HEK293 (cell line): ENCODE results near the gene FOXRED2.

Experiments used
- CTCF ChIA-PET: fragments of 350-600 bp; formaldehyde crosslinking; extraction: SDS; loops from one replicate; lab custom pipeline; 2021; ENCODE audit warnings: antibody characterized with exemption; lab: Yijun Ruan, JAX
- POLR2A ChIA-PET: fragments of 300-600 bp; formaldehyde crosslinking; extraction: SDS; loops from one replicate; lab custom pipeline; 2020; ENCODE audit warnings: antibody characterized with exemption, inconsistent platforms; lab: Yijun Ruan, JAX
- H3K27ac ChIP-seq: fragments of 200-500 bp; sonication (Bioruptor generic); 2 replicates; pipeline ENCODE4 v1.5.1; 2014; ENCODE audit warnings: low read depth, low read length, control low read depth, inconsistent platforms; ENCODE audit errors: extremely low read depth
- H3K36me3 ChIP-seq, 2 experiments: fragments of 200-500 bp in 1 of 2; sonication (Bioruptor generic) in 1 of 2; 1 replicate in 1 of 2; 2 replicates in 1 of 2; pipeline ENCODE4 v1.5.1; 2014 to 2017; ENCODE audit warnings: inconsistent platforms in 2 of 2, low read length in 2 of 2; ENCODE audit not compliant: control insufficient read depth in 2 of 2, insufficient read depth in 1 of 2
- H3K4me1 ChIP-seq: fragments of 200-500 bp; sonication (Bioruptor generic); 2 replicates; pipeline ENCODE4 v1.5.1; 2014; ENCODE audit warnings: mild to moderate bottlenecking, low read length, inconsistent platforms; ENCODE audit not compliant: control insufficient read depth, insufficient read depth
- H3K4me3 ChIP-seq: 2 replicates; pipeline ENCODE4 v1.5.1; 2011; ENCODE audit warnings: low read depth, mild to moderate bottlenecking, control low read depth, low read length, moderate library complexity
- H3K9me3 ChIP-seq: fragments of 200-500 bp; sonication (Bioruptor generic); 2 replicates; pipeline ENCODE4 v1.5.1; 2014; ENCODE audit warnings: low read depth, low read length, inconsistent platforms; ENCODE audit not compliant: control insufficient read depth, insufficient read depth
- BCL11B ChIP-seq: fragments of 450-650 bp; formaldehyde crosslinking; IDR thresholded peaks from 2 replicates; pipeline ENCODE4 v1.5.1; 2016; ENCODE audit warnings: low read depth, missing biosample characterization, missing genetic modification characterization
- FEZF1 ChIP-seq: fragments of 450-650 bp; formaldehyde crosslinking; IDR thresholded peaks from 2 replicates; pipeline ENCODE4 v1.5.1; 2016; ENCODE audit warnings: missing biosample characterization, missing genetic modification characterization
- KLF1 ChIP-seq: fragments of 450-650 bp; formaldehyde crosslinking; IDR thresholded peaks from 2 replicates; pipeline ENCODE4 v1.5.1; 2016; ENCODE audit warnings: missing biosample characterization, missing genetic modification characterization
- KLF7 ChIP-seq: fragments of 450-650 bp; formaldehyde crosslinking; IDR thresholded peaks from 2 replicates; pipeline ENCODE4 v1.5.1; 2016; ENCODE audit warnings: missing biosample characterization, missing genetic modification characterization, borderline replicate concordance
- PRDM4 ChIP-seq: fragments of 450-650 bp; formaldehyde crosslinking; IDR thresholded peaks from 2 replicates; pipeline ENCODE4 v1.5.1; 2017; ENCODE audit warnings: missing biosample characterization, missing genetic modification characterization
- WT1 ChIP-seq: fragments of 450-650 bp; formaldehyde crosslinking; IDR thresholded peaks from 2 replicates; pipeline ENCODE4 v1.5.1; 2016; ENCODE audit warnings: missing biosample characterization, missing genetic modification characterization
- YY1 ChIP-seq: fragments of 450-650 bp; formaldehyde crosslinking; IDR thresholded peaks from 2 replicates; pipeline ENCODE4 v1.5.1; 2018; ENCODE audit warnings: missing biosample characterization, missing genetic modification characterization
- ZBTB44 ChIP-seq: fragments of 450-650 bp; IDR thresholded peaks from 2 replicates; pipeline ENCODE4 v1.5.1; 2018; ENCODE audit warnings: missing biosample characterization, mild to moderate bottlenecking, missing genetic modification characterization
- ZBTB6 ChIP-seq: fragments of 450-650 bp; formaldehyde crosslinking; IDR thresholded peaks from 2 replicates; pipeline ENCODE4 v1.5.1; 2017; ENCODE audit warnings: missing biosample characterization, missing genetic modification characterization
- ZFP69B ChIP-seq: fragments of 450-650 bp; formaldehyde crosslinking; IDR thresholded peaks from 2 replicates; pipeline ENCODE4 v1.5.1; 2016; ENCODE audit warnings: missing biosample characterization, missing genetic modification characterization
- ZNF114 ChIP-seq: fragments of 450-650 bp; formaldehyde crosslinking; IDR thresholded peaks from 2 replicates; pipeline ENCODE4 v1.5.0; 2017; ENCODE audit warnings: missing biosample characterization, missing genetic modification characterization
- ZNF157 ChIP-seq: fragments of 450-650 bp; formaldehyde crosslinking; IDR thresholded peaks from 2 replicates; pipeline ENCODE4 v1.5.1; 2016; ENCODE audit warnings: missing biosample characterization, missing genetic modification characterization
- ZNF184 ChIP-seq: fragments of 450-650 bp; IDR thresholded peaks from 2 replicates; pipeline ENCODE4 v1.5.1; 2018; ENCODE audit warnings: missing biosample characterization, mild to moderate bottlenecking, missing genetic modification characterization
- ZNF2 ChIP-seq: fragments of 450-650 bp; formaldehyde crosslinking; IDR thresholded peaks from 2 replicates; pipeline ENCODE4 v1.5.1; 2016; ENCODE audit warnings: missing biosample characterization, missing genetic modification characterization
- ZNF239 ChIP-seq: fragments of 450-650 bp; formaldehyde crosslinking; IDR thresholded peaks from 2 replicates; pipeline ENCODE4 v1.5.1; 2016; ENCODE audit warnings: missing biosample characterization, missing genetic modification characterization
- ZNF292 ChIP-seq: fragments of 450-650 bp; formaldehyde crosslinking; IDR thresholded peaks from 2 replicates; pipeline ENCODE4 v1.5.1; 2016; ENCODE audit warnings: low read depth, missing biosample characterization, missing genetic modification characterization, borderline replicate concordance
- ZNF324 ChIP-seq: fragments of 450-650 bp; formaldehyde crosslinking; IDR thresholded peaks from 2 replicates; pipeline ENCODE4 v1.5.1; 2016; ENCODE audit warnings: missing biosample characterization, missing genetic modification characterization
- ZNF335 ChIP-seq: fragments of 450-650 bp; formaldehyde crosslinking; conservative IDR thresholded peaks from 2 replicates; pipeline ENCODE4 v1.5.1; 2016; ENCODE audit warnings: missing biosample characterization, missing genetic modification characterization
- ZNF354C ChIP-seq: fragments of 450-650 bp; formaldehyde crosslinking; IDR thresholded peaks from 2 replicates; pipeline ENCODE4 v1.5.1; 2016; ENCODE audit warnings: missing biosample characterization, missing genetic modification characterization, low read depth, borderline replicate concordance
- ZNF404 ChIP-seq: fragments of 450-650 bp; formaldehyde crosslinking; IDR thresholded peaks from 2 replicates; pipeline ENCODE4 v1.5.1; 2017; ENCODE audit warnings: missing biosample characterization, missing genetic modification characterization
- ZNF423 ChIP-seq: fragments of 450-650 bp; formaldehyde crosslinking; IDR thresholded peaks from 2 replicates; pipeline ENCODE4 v1.5.1; 2016; ENCODE audit warnings: missing biosample characterization, missing genetic modification characterization
- ZNF473 ChIP-seq: fragments of 450-650 bp; formaldehyde crosslinking; IDR thresholded peaks from 2 replicates; pipeline ENCODE4 v1.5.1; 2017; ENCODE audit warnings: missing biosample characterization, missing genetic modification characterization
- ZNF501 ChIP-seq: fragments of 450-650 bp; formaldehyde crosslinking; IDR thresholded peaks from 2 replicates; pipeline ENCODE4 v1.5.1; 2016; ENCODE audit warnings: missing biosample characterization, missing genetic modification characterization
- ZNF549 ChIP-seq: fragments of 450-650 bp; IDR thresholded peaks from 2 replicates; pipeline ENCODE4 v1.5.1; 2018; ENCODE audit warnings: missing biosample characterization, missing genetic modification characterization, mild to moderate bottlenecking, inconsistent platforms, moderate library complexity
- ZNF600 ChIP-seq: fragments of 450-650 bp; formaldehyde crosslinking; IDR thresholded peaks from 2 replicates; pipeline ENCODE4 v1.5.1; 2016; ENCODE audit warnings: missing biosample characterization, missing genetic modification characterization
- ZNF610 ChIP-seq: fragments of 450-650 bp; formaldehyde crosslinking; IDR thresholded peaks from 2 replicates; pipeline ENCODE4 v1.5.1; 2016; ENCODE audit warnings: missing biosample characterization, missing genetic modification characterization, borderline replicate concordance
- ZNF664 ChIP-seq: fragments of 450-650 bp; formaldehyde crosslinking; IDR thresholded peaks from 2 replicates; pipeline ENCODE4 v1.5.1; 2016; ENCODE audit warnings: missing biosample characterization, missing genetic modification characterization
- ZNF843 ChIP-seq: fragments of 450-650 bp; formaldehyde crosslinking; IDR thresholded peaks from 2 replicates; pipeline ENCODE4 v1.5.1; 2016; ENCODE audit warnings: missing biosample characterization, missing genetic modification characterization

The FOXRED2 gene

DNA sequence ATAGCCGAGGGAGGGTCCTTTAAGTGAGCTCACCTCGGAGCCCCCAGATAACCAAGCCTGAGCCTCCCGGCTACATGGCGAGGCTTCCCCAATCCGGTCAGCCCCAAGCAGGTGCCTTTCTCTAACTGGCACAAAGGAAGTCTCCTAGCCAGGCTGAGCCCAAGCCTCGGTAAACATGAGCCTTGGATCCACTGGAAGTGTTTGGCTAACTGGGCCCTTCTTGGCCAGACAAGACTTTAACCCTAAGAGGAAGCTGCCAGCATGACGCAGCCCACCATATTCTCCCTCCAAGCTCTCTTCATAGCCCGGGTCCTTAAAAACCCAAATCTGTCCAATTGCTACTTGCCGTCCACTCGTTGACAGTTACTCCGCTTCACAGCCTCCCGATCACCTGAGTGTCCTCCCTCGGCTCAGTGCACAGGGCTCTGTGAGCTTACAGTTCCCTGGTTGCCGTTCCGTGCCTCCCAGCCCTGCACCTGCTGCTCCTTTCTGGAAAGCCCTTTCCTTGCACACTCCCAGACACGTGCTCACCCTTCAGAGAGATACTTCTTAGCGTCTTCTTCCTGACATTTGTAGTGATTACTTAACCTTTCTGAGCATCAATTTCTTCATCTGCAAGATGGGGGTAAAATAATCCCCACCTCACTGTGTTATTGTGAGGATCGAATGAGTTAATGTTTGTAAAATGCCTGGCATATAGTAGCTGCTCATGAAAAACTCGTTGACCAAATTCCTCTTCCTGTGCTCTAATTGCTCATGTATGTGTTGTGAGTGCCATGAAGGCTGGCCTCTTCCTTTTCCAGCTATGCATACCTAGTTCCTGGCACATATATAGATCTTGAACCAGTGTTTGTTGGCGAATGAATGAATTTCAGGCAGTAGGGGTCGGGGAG, 51.0 kb downstream of the FOXRED2 start:
- Histone ChIP-seq H3K4me1 (peaks cover 13% of the 10 kb centered on the region), H3K27ac (peak overlapping the region; percentile 63), H3K4me3 (peak overlapping the region; percentile 26), H3K36me3 (no peaks in the 10 kb centered on the region), H3K9me3 (no peaks in the 10 kb centered on the region)
- peak; percentile 27 for TF ChIP-seq ZNF335 (tag by site-specific recombination)
- TF ChIP-seq ZNF292 (tag by site-specific recombination), result no peak
- TF ChIP-seq ZNF664, result peak; percentile 99
- POLR2A ChIA-PET, result interaction anchor here (0.5 to 2.3 kb wide), 7 partner anchors 10 to 1992 kb away, joined by 3 to 13 read pairs (median 4); partner anchors contain the start of genes MYH9 and TXN2
- CTCF ChIA-PET, result interaction anchor here (0.7 to 1.7 kb wide), 7 partner anchors 9 to 839 kb away, joined by 3 to 6 read pairs (median 3); no protein-coding TSS in a partner anchor

DNA sequence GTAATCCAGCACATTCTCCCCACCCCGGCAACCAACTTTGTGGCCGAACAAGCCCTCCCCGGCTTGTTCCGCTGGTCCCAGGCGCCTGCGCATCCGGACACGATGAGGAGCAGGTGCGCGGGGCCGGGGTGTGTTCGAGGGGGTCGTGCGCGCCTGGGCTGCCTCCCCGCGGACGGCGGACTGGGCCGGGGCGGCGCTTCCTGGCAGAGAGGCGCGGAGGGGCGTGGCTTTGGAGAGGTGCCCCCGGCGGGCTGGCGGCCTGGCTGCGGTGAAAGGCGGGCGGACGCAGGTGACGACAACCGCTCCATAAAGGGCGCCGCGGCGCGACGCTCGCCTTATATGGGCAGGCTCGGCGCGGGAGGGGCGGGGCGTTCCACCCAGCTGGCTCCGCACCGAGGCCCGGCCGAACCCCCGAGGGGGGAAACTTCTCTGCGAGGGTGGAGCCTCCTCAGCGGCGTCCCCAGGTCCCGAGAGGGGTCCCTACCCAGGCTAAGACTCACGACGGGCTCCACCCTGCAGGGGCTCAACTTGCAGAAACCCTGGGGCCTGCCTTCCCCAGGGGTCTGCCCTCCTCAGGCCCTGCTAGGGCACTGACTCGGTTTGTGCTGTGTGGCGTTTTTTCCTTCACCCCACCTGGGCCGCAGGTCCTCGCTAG, 51.8 kb downstream of the FOXRED2 start:
- no peaks in the 10 kb centered on the region for H3K36me3 ChIP-seq
- H3K4me3 ChIP-seq, result peak overlapping the region; percentile 40
- no peaks in the 10 kb centered on the region for H3K9me3 ChIP-seq
- peaks cover 13% of the 10 kb centered on the region for H3K4me1 ChIP-seq
- CTCF ChIA-PET, result interaction anchor here (0.6 to 1.7 kb wide), 7 partner anchors 10 to 1206 kb away, joined by 3 to 6 read pairs (median 4); no protein-coding TSS in a partner anchor
- peak overlapping the region; percentile 63 for H3K27ac ChIP-seq
- POLR2A ChIA-PET, result interaction anchor here (0.6 to 2.3 kb wide), 9 partner anchors 11 to 137 kb away, joined by 3 to 13 read pairs (median 4); partner anchors contain the start of genes MYH9 and TXN2
- TF ChIP-seq ZNF610 (tag by site-specific recombination) (peak; percentile 77; the same call in 1 of the 2 replicates), KLF1 (peak; percentile 89), WT1 (tag by site-specific recombination) (peak; percentile 47; the same call in 1 of the 2 replicates), ZBTB6 (tag by site-specific recombination) (no peak), ZNF843 (no peak), ZNF157 (tag by site-specific recombination) (no peak), ZNF473 (no peak), ZNF2 (tag by site-specific recombination) (no peak), ZFP69B (tag by site-specific recombination) (no peak), ZNF501 (tag by site-specific recombination) (peak; percentile 44; the same call in 1 of the 2 replicates), ZNF354C (tag by site-specific recombination) (no peak), ZNF404 (tag by site-specific recombination) (no peak), ZNF114 (tag by site-specific recombination) (no peak), FEZF1 (tag by site-specific recombination) (peak; percentile 37), BCL11B (peak; percentile 87; the same call in 1 of the 2 replicates), ZNF184 (tag by site-specific recombination) (no peak), ZNF600 (0 out of 2 replicates have a peak, but pooled peaks have one; percentile 49), ZBTB44 (tag by site-specific recombination) (no peak), ZNF423 (no peak), ZNF239 (no peak), KLF7 (peak; percentile 25; the same call in 1 of the 2 replicates), ZNF549 (tag by site-specific recombination) (no peak), PRDM4 (tag by site-specific recombination) (no peak), ZNF324 (tag by site-specific recombination) (no peak), YY1 (no peak)
